Right lobe of liver (tissue), 4 donors: ENCODE measurements around the gene GAREM1.

Experiments
- CTCF ChIP-seq, 4 donors: fragments of 200-600 bp in 3 of 4; fragments of 450-650 bp in 1 of 4; IDR thresholded peaks; one replicate each; pipeline versions ENCODE4 v1.5.1 to v1.8.0; 2016 to 2022; ENCODE audit warnings: antibody characterized with exemption in 4 of 4, mild to moderate bottlenecking in 2 of 4
- POLR2A ChIP-seq: fragments of 450-650 bp; IDR thresholded peaks from one replicate; pipeline ENCODE4 v1.6.1; 2017; ENCODE audit warnings: antibody characterized with exemption, mild to moderate bottlenecking
- donor health status: DM: no; HTN: no; CAD: no.
- donor health status: DM: no; HTN: no; CAD: no.
- donor health status: DM: no; HTN: yes; CAD: no.

DNA sequence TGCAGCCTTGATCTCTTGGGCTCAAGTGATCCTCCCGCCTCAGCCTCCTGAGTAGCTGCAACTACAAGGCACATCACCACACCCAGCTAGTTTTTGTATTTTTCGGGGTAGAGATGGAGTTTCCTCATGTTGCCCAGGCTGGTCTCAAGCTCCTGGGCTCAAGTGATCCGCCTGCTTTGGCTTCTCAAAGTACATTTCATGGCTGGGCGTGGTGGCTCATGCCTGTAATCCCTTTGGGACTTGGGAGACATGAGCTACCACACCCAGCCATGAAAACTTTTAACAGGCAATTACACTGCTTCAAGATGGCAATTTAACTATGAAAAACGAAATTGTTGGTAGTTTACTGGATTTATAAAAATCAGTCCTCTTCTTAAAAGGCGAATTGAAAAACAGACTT, 211.1 kb downstream of the GAREM1 start:
- TF ChIP-seq CTCF (IDR thresholded peaks at IDR 0.05): no peak
- no peak for TF ChIP-seq POLR2A
